ENCODE data around the gene CEP112. TPM values are rescaled to one million over a fixed set of nuclear protein-coding genes. Genes with fewer than 3 reads are reported as not detected.

CEP112 gene
- polyA plus RNA-seq, 1 experiment, result 5.7 TPM

DNA sequence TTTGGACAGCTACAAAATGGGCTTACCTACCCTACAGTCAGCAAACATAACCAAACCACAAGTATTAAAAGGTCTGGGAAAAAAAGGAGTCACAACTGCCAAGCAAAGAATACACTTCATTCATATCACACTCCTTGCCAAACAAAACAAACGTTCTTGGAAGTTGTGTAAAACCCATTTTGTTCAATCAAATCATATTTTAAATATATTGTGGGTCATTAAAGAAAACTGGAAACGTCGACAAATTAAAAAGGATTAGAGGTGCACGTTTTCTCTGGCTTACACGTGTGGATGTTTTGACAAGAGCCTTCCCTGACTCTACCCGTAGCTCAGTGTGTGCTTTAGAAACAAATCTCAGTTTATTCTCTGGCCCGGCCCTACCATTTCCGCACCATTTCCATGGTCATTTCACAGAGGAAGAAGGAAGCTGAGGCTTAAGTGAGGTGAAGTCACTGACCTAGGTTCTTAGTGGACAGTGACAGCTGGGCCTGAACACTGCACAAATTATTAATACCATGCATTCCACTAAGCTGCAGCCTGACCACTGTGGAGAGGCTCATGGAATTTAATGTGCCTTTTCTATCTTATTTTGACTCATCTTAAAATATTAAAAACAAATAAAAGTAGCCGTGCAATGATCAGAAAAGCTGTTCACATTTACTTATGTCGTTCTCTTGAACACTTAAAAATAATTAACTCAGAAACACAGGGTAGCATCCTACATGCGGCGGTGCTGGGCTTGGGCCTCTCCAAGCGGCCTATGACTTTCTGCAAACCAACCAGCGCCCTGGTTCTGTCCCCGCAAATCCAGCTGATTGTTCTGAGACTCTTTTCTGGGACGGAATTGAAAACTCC is 968 bp downstream of the CEP112 start:
- no peaks in the 10 kb centered on the region for H3K9me3 ChIP-seq (ENCODE audit: control insufficient read depth, insufficient read depth, low read length)

DNA sequence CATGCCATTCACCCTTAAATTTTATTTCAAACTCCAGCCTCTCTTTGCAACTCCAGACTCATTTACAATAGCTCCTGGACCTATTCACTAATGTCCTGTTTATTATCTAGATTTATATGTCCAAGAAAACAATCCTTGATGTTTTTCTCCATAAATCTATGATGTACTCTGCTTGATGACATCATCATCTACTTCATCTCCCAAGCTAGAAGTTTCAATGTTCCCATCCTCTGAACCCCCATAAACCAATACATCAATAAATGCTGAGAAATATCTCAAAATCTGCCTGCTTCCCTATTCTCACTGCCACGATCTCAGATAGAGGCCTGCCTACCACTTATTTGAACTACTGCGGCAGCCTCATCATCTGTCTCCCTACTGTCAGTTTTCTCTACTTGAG is 4.2 kb downstream of the CEP112 start:
- no peak overlapping the region for H3K4me3 ChIP-seq (ENCODE audit: low read depth, low read length)
- no peaks in the 10 kb centered on the region for H3K9me3 ChIP-seq (ENCODE audit: control insufficient read depth, insufficient read depth, low read length)
- ChIA-PET CTCF (interaction anchor here (1.5 kb wide), 1 partner anchor 13 kb away, joined by 10 read pairs; no protein-coding TSS in a partner anchor), POLR2A (no interaction called here)
- H3K27ac ChIP-seq (ENCODE audit: low read depth, low read length), result no peak overlapping the region
- TF ChIP-seq, protein P1, sequence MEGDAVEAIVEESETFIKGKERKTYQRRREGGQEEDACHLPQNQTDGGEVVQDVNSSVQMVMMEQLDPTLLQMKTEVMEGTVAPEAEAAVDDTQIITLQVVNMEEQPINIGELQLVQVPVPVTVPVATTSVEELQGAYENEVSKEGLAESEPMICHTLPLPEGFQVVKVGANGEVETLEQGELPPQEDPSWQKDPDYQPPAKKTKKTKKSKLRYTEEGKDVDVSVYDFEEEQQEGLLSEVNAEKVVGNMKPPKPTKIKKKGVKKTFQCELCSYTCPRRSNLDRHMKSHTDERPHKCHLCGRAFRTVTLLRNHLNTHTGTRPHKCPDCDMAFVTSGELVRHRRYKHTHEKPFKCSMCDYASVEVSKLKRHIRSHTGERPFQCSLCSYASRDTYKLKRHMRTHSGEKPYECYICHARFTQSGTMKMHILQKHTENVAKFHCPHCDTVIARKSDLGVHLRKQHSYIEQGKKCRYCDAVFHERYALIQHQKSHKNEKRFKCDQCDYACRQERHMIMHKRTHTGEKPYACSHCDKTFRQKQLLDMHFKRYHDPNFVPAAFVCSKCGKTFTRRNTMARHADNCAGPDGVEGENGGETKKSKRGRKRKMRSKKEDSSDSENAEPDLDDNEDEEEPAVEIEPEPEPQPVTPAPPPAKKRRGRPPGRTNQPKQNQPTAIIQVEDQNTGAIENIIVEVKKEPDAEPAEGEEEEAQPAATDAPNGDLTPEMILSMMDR (IDR thresholded peaks at IDR 0.05; ENCODE audit: low read depth, low read length), result no peak
- H3K27me3 ChIP-seq (ENCODE audit: control insufficient read depth, insufficient read depth, low read length), result no peaks in the 10 kb centered on the region
- no peak for DNase-seq (ENCODE audit: low read depth, low spot score)

More for the DNA sequence above, 968 bp downstream of the CEP112 start:
- Histone ChIP-seq H3K4me3 (ENCODE audit: low read depth, low read length) (peak overlapping the region; percentile 66), H3K27me3 (ENCODE audit: control insufficient read depth, insufficient read depth, low read length) (no peaks in the 10 kb centered on the region), H3K27ac (ENCODE audit: low read depth, low read length) (peak overlapping the region; percentile 47)
- ChIA-PET CTCF (interaction anchor here (1.0 to 4.0 kb wide), 4 partner anchors 9 to 959 kb away, joined by 3 to 15 read pairs (median 4); no protein-coding TSS in a partner anchor), POLR2A (interaction anchor here (1.1 kb wide), 1 partner anchor 389 kb away, joined by 3 read pairs; no protein-coding TSS in a partner anchor)
- DNase-seq (ENCODE audit: low read depth, low spot score), result no peak
- TF ChIP-seq, protein P1 (IDR thresholded peaks at IDR 0.05; ENCODE audit: low read depth, low read length), result no peak

DNA sequence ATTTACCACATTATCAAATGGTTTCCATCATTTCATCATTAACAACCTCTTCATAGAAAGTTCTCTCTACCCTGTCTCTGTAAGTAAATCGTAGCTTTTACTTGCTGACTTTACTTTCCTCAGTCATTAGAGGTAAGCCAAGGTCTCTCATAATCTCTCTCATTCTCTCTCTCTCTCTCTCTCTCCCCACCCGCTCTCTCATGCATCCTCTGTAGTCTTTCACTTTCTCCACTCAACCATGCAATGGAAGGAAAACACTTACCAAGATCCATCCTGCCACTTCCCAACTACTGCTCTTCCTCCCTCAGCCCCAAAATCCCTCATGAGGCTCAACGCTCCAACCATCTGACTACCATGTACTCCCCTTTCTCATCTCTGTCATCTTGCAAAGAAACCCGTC is 6.1 kb downstream of the CEP112 start:
- TF ChIP-seq, protein P1 (IDR thresholded peaks at IDR 0.05; ENCODE audit: low read depth, low read length), result no peak
- no peaks in the 10 kb centered on the region for H3K27me3 ChIP-seq (ENCODE audit: control insufficient read depth, insufficient read depth, low read length)
- CTCF ChIA-PET, result interaction anchor here (1.7 kb wide), 1 partner anchor 14 kb away, joined by 5 read pairs; no protein-coding TSS in a partner anchor
- H3K27ac ChIP-seq (ENCODE audit: low read depth, low read length), result no peak overlapping the region
- DNase-seq (ENCODE audit: low read depth, low spot score), result no peak
- no peak overlapping the region for H3K4me3 ChIP-seq (ENCODE audit: low read depth, low read length)
- no peaks in the 10 kb centered on the region for H3K9me3 ChIP-seq (ENCODE audit: control insufficient read depth, insufficient read depth, low read length)
- POLR2A ChIA-PET, result no interaction called here

DNA sequence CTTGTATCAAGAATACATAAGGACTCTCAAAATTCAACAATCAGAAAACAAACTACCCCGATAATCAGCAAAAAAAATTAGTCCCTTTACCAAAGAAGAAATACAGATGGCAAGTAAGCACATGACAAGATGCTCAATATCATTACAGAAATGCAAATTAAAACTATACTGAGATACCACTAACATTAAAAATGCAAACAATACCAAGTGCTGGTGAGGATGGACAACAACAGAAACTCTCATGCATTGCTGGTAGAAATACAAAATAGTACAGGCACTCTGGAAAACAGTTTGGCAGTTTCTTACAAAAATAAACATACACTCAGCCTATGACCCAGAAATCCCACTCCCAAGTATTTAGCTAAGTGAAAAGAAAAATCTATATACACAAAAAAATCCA is 7.5 kb downstream of the CEP112 start:
- CTCF ChIA-PET, result interaction anchor here (1.7 kb wide), 1 partner anchor 16 kb away, joined by 5 read pairs; no protein-coding TSS in a partner anchor

More for the DNA sequence above, 7.5 kb downstream of the CEP112 start:
- no peaks in the 10 kb centered on the region for H3K27me3 ChIP-seq (ENCODE audit: control insufficient read depth, insufficient read depth, low read length)
- TF ChIP-seq, protein P1 (IDR thresholded peaks at IDR 0.05; ENCODE audit: low read depth, low read length), result no peak
- no peaks in the 10 kb centered on the region for H3K9me3 ChIP-seq (ENCODE audit: control insufficient read depth, insufficient read depth, low read length)
- no peak for DNase-seq (ENCODE audit: low read depth, low spot score)
- POLR2A ChIA-PET, result no interaction called here
- H3K4me3 ChIP-seq (ENCODE audit: low read depth, low read length), result no peak overlapping the region
- no peak overlapping the region for H3K27ac ChIP-seq (ENCODE audit: low read depth, low read length)

All from AG04450 (cell line).